Measurements from ENCODE around the gene GRID1.

The GRID1 gene

DNA sequence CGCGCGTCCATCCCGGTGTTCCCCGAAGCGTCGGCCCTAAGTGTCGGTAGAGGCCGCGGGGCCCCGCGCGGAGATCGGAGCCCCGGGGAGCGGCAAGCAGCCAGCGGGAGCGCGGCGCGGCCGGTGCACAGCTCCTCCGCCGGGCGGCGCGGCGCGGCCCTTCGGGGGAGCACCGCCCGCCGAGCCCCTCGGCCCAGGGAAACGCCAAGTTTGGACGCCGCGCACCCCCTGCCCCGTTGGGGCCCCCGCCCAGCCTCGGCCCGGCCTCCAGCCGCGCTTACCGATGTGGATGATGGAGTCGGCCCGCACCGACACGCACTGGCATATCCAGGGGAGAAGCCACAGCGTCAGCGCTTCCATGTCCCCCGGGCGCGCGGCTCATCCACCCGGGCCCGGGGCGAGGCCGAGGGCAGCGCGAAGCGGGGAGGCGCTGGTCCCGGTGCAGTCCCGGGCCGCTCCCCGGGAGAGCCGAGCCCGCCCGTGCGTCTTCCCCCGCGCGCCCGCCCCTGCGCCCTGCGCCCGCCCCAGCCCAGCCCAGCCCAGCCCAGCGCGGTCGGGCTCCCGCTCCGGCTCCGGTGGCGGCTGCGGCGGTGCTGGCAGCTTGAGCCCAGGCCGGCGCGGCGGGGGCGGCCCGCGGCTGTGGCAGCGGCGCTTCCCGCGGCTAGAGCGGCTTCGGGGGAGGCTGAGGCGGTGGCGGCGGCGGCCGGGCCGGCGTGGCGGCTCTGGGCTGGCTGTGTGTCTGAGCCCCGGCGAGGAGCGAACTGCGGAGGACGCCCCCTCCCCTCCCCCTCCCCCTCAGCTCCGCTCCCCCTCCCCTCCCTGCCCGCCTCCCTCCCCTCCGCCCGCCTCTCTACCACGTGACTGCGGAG lies at the start of gene GRID1:
Gene GRID1 (minus strand): TSS at position 763 of the 869 bp plus-strand sequence.
- DNase-seq: no peak

DNA sequence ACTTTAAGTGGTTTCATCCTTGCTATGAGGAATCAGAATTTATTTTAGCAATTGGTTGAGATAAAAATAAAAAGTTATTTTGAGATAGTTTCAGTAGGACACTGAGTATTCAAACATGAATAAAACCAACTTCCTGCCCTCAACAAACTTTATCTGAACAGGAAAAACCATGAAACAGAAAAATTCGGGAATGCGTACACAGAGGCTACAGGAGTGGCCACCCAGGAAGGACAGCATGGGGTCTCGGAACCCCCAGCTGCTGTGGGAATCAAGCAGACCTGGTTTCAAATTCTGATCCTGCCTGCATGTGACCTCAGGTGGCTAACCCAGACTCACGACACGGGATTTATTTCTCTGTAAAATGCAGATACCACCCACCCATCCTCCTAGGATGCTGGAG lies 49.0 kb upstream of the GRID1 start:
- no peak for DNase-seq

GRCh38 chr10:86415116-86415515 lies 48.5 kb upstream of the GRID1 start:
- no peak for DNase-seq

DNA sequence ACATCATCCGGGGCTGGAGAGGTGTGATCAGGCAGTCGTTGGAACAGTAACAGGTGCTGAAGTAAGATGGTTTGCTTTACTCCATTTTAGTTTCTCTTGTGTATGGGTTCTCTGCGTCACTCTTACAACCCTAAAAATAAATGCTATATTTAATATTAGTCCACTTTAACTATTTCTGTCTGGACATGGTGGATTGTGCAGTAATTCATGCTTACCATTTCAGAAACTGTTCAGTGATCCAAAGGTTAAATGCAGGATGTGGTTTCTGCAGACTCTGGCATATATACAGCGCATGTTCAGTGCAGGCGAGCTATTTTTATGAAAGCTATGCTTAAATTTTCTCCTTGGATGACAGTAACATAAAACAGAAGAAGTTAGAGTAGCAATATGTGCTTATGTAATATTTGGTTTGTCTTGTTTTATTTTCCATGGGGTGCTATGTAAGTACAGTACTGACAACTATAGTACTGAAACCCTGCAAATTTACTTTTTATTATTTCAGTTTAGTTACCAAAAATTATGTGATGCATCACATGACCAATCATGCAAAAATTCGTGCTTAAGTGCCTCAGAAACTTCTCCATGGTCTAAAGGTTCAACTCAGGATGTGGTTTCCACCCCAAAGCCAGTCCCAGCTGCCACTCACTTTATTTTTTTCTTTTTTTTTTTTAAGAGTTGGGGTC lies 46.6 kb upstream of the GRID1 start:
- DNase-seq: no peak

DNA sequence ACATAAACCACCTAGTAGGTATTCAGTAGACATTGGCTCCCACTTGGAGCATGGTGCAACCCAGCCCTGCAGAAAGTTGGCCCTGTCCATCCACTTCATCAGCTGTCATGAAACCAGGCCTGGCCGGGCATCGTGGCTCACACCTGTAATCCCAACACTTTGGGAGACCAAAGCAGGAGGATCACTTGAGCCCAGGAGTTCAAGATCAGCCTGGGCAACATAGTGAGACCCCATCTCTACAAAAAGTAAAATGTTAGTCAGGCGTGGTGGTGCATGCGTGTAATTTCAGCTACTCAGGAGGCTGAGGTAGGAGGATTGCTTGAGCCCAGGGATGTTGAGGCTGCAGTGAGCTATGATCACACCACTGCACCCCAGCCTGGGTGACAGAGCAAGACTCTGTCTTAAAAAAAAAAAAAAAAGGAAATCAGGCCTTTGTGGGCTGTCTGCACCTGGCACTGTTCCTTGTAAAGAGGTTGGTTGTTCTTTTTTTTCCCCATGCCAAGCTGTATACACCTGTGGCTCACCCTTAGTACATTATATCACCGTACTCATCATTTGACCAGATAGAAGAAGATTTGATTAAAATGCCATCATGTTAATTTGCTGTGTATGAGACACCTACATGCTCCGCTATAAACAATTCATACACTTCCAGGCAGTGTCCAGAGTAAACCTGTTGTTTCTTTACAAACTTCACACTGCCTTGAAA lies 45.4 kb upstream of the GRID1 start:
- DNase-seq: no peak

- no peak for DNase-seq
Observed at GRCh38 chr10:86411281-86411841, 44.8 kb upstream of the GRID1 start.

DNA sequence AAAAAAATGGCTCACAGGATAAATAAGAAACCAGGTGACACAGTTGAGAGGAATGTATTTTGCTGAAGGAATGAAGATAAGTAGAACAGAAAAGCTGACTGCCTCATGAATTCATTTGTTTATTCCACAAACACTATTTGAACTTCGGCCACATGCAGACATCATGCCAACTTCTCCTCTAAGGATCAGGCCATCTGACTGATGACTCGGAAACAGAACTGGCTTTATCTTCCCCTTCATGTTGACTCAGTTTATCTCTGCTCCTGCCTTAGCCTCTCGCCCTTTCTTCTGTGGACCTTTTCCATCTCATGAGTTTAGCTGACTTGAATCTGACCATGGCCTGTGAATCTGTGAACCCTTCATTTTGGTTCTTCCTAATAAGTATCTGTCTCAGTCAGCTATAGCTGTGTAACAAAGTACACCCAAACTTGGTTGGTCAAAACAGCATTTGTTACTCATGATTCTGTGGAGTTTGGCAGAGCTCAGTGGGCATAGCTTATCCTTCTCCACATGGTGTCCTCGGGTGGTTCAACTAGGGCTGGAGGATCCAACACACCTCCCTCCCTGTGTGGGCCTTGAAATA lies 44.0 kb upstream of the GRID1 start:
- no peak for DNase-seq

GRCh38 chr10:86409183-86409582 lies 42.6 kb upstream of the GRID1 start:
- DNase-seq: no peak

GRCh38 chr10:86403183-86403797 lies 36.7 kb upstream of the GRID1 start:
- no peak for DNase-seq

DNA sequence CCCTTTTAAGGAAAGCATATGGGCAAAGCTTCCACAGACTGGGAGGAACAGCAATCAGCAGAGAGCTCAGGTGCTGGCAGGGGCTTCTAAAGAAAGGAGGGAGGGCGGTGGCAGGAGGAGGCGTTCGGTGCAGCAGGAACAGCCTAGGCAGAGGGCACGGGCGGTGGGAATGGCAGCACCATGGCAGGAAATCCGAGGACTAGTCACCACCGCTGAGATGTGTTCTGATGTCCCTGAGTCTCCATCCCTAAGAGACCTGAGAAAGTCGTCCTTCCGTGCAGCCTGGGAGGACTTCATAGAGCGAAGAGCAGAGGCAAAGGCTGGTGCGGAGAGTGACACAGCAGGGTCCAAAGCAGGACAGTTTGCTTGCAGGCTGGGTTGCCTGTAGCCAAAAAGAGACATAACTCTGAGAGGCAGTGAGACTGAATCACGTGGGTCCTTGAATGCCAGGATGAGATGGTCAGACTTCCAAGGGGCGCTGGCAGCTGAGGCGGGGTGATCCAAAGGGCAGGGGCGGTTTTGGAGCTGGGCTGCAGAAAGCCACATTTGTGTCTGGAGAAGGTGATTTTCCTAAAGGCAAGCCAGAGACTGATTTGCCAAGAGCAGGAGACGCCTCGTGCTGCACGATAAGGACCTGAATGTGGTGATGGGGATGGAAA lies 35.8 kb upstream of the GRID1 start:
- no peak for DNase-seq

- no peak for DNase-seq
Observed at GRCh38 chr10:86401588-86402282, 35.1 kb upstream of the GRID1 start.

DNA sequence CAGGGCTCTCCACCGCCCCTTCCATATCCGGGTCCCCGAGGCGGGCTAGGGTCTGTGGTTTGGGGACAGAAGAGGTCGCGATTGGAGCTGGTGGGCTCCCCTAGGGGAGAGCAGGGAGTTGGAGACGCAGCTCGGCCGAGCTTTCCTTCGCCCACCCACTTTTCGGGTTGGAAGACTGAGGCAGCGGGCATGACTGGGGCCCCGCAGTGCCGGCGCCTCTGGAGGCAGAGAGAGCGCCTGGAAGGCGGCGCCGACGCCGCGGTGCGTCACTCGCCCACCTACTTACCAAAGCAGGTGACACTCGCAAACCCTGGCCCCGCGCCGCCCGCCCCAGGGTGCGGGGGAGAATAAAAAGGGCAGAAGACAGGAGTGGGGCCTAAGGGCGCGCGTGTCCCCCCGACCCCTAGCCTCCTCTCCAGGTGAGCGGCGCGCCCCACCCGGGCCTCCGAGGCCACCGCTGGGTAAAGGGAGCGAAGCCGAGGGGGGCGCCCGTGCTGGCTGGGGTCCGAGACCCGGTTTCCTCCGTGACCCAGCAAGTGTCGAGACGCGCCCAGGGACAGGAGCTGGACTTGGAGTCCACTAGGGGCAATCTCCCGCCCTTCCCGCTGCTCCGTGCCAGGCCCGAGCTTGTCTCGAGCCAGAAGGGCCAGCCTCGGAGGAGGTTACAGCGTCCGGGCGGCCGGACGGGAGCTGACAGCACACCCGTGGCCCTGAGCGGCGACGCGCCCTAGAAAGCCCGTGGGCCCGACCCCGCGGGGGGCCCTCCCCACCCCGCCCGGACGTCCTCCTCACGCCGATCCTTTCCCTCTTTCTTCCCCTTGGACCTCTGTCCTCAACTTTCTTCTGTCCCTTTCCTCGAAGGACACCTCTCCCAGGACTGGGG lies 34.4 kb upstream of the GRID1 start:
- DNase-seq: no peak

DNA sequence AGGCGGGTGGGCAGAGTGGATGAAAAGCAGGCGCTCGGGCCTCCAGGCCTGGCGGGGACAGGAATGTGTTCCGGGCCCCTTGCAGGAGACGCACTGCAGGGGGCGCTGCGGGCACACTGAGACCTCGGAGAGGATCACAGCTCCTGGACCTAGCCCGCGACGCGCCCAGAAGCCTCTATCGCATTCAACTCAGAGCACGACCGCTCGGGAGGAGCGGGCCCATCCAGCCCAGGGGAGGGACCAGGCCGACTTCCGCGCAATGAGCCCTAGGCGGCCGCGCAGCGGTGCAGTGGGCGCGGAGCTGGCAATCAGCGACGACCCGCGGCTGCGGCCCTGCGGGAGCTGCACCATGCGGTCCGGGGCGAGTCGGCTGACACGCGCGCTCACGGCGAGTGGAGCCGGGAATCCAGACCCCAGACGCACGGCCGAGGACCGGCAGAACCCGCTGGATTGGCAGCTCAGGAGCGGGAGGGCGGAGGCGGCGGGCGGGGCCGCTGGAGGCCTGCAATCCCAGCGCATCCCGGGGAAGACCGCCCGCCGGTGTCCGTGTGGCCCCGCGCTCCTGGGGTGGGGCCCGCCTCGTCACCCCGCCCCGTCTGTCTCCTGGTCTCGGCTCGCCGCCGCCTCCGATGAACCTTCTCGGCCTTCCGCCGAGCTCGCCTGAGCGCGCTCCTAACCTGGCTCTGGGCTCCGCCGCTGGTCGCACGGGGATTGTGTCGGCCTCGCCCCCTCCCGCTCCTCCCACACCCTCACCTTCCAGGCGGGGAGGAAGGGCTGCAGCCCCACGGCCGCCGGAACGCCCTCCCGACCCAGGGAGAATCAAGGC lies 33.5 kb upstream of the GRID1 start:
- DNase-seq: peak; percentile 12

GRCh38 chr10:86399514-86399878 lies 32.9 kb upstream of the GRID1 start:
- no peak for DNase-seq

DNA sequence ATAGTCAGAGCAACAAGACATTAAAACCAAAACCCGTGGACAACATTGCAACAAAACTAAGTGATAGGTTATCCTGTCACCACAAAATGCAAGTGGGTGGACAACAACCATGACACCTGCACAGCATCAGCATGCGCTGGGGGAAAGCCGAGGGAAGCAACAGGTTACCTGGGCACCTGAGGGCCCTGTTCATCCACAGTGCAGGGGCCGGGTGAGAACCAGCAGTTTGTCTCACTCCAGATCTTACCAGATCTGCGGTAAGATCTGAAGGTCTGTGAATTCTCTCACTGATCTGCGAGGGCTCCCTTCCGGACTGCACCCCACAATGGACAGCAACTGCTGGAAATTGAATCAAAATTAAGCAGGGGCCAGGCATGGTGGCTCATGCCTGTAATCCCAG lies 30.5 kb upstream of the GRID1 start:
- DNase-seq: no peak

DNA sequence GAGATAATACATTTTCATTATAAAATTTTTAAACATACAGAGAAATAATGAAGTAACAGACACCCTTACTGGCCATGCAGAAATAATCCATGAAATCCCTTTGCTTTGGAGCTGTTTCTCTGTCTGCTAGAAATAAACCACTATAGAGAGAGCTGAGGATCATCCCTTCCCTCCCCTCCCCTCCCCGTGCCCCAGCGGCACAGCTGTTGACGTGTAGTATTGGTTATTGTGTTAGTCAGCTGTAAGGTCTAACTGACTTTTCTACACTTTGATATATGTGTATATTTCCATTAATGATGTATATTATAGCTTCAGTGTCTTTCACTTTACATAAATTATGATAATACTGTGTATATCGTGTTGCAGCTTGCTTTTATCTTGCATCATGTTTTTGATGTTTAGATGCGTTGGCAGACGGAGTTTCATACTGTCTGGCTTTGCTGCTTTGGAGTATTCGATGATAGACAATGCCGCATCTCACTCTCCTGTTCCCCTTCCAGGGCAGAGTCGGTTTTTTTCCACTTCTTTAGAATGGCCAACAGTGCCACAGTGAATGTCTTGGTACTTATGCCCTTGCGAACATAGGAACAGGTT lies 27.4 kb upstream of the GRID1 start:
- DNase-seq: no peak

- DNase-seq: no peak
Observed at GRCh38 chr10:86393362-86393761, 26.8 kb upstream of the GRID1 start.

- DNase-seq: no peak
Observed at GRCh38 chr10:86392723-86393094, 26.1 kb upstream of the GRID1 start.
